Upper lobe of left lung (tissue), 6 donors: Measurements from ENCODE around the gene SLC9A7. TPM values are rescaled to one million over a fixed set of nuclear protein-coding genes. Genes with fewer than 3 reads are reported as not detected.

Source experiments
- ATAC-seq, 2 donors: fragments of 200-7000 bp; cut with Tn5 transposase; one replicate each; pipeline ENCODE4 v1.9.1; 2022; ENCODE audit warnings: mild to moderate bottlenecking in 2 of 2, moderate library complexity in 2 of 2; ENCODE audit not compliant: low FRiP score in 2 of 2
- DNase-seq, 2 donors: peaks; one replicate each; pipeline ENCODE4 v3.0.0-alpha.2; 2019 to 2020
- H3K27ac ChIP-seq, 4 donors: fragments of 200-600 bp; sonication (generic); one replicate each; pipeline ENCODE4 v1.5.1; 2016 to 2019
- H3K27me3 ChIP-seq, 4 donors: fragments of 200-600 bp; sonication (generic); one replicate each; pipeline ENCODE4 v1.5.1; 2017 to 2019
- H3K36me3 ChIP-seq, 4 donors: fragments of 200-600 bp; sonication (generic); one replicate each; pipeline ENCODE4 v1.5.1; 2016 to 2019
- H3K4me1 ChIP-seq, 4 donors: fragments of 200-600 bp; sonication (generic); one replicate each; pipeline ENCODE4 v1.5.1; 2018 to 2019
- H3K4me3 ChIP-seq, 4 donors: fragments of 200-600 bp; sonication (generic); one replicate each; pipeline ENCODE4 v1.5.1; 2017 to 2019; ENCODE audit warnings: mild to moderate bottlenecking in 2 of 4, moderate library complexity in 1 of 4
- H3K9me3 ChIP-seq, 4 donors: fragments of 200-600 bp; sonication (generic); one replicate each; pipeline ENCODE4 v1.5.1; 2018 to 2019
- EP300 ChIP-seq, 4 donors: sonication (generic); formaldehyde crosslinking; IDR thresholded peaks; one replicate each; pipeline ENCODE4 v1.5.1; 2017; ENCODE audit warnings: antibody characterized with exemption in 4 of 4, control low read depth in 2 of 4
- POLR2A ChIP-seq, 4 donors: fragments of 450-650 bp; IDR thresholded peaks; one replicate each; pipeline ENCODE4 v1.5.1; 2016 to 2017; ENCODE audit warnings: antibody characterized with exemption in 4 of 4, mild to moderate bottlenecking in 2 of 4
- POLR2AphosphoS5 ChIP-seq, 2 donors: sonication (generic); formaldehyde crosslinking; IDR thresholded peaks; one replicate each; pipeline ENCODE4 v1.5.1; 2017; ENCODE audit warnings: antibody characterized with exemption in 2 of 2
- WGBS, 2 donors: methylation state at CpG; one replicate each; pipeline ENCODE4 v1.1.5; 2017 to 2018; 5-methylcytosine and 5-hydroxymethylcytosine counted together
- total RNA-seq, 6 donors: library from RNA; depleted of rRNA in 4 of 6; stranded (reverse); fragments of >200 nt in 4 of 6; gene quantifications; one replicate each; pipeline versions ENCODE4 v1.1.0 to v1.2.1, GENCODE V29; 2016 to 2021
- TF ChIP-seq, protein P1 (sequence below), 6 experiments: fragments of 450-650 bp in 4 of 6; fragments of 200-600 bp in 2 of 6; sonication (generic) in 2 of 6; IDR thresholded peaks; one replicate each; pipeline ENCODE4 v1.5.1; 2016 to 2019; ENCODE audit warnings: antibody characterized with exemption in 6 of 6
- donor health status: DM: no; HTN: no; CAD: no; lungs with moderate emphysema.
- donor health status: DM: no; HTN: yes; CAD: no; lungs with severe emphysema.

The SLC9A7 gene
- total RNA-seq, 6 donors from 2014 or later = 4.6 to 9.0 (median 6.4) TPM

DNA sequence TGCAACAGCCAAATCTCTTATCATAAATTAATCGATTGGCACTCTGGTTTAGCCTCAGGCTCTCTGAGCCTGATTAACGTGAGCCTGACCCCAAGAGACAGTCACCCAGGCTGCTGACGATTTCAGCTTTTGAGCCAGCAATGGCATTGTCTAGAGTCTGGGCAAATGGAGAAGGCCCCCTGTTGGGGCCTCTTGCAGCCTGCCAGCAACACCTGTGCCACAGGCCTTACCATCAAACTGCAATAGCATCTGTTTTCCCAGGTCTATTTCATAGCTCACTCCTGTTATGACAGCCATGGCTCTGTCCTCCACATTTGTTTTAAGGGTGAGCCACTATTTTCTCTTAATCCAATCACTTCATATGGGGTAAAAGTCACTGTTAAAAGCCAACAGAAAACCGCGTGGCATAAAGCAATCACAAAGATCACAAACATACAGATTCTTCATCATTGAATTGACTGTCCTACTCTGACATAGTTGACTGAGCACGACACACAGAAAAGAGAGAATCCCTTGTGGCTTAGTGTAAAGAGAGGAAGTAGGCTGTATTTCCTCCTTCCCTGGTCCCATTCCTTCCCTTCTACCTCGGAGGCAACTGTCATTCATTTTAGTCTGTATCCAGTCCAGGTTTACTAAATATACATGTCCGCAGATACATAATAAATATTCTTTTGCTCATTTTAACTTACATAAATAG, 47.8 kb downstream of the SLC9A7 start:
- H3K36me3 ChIP-seq = no peaks in the 10 kb centered on the region
- no peaks in the 10 kb centered on the region for H3K4me1 ChIP-seq
- DNase-seq = no peak
- TF ChIP-seq EP300 (IDR thresholded peaks at IDR 0.05) = no peak
- TF ChIP-seq POLR2A (IDR thresholded peaks at IDR 0.05) = no peak
- TF ChIP-seq POLR2AphosphoS5 (IDR thresholded peaks at IDR 0.05) = no peak
- TF ChIP-seq, protein P1, sequence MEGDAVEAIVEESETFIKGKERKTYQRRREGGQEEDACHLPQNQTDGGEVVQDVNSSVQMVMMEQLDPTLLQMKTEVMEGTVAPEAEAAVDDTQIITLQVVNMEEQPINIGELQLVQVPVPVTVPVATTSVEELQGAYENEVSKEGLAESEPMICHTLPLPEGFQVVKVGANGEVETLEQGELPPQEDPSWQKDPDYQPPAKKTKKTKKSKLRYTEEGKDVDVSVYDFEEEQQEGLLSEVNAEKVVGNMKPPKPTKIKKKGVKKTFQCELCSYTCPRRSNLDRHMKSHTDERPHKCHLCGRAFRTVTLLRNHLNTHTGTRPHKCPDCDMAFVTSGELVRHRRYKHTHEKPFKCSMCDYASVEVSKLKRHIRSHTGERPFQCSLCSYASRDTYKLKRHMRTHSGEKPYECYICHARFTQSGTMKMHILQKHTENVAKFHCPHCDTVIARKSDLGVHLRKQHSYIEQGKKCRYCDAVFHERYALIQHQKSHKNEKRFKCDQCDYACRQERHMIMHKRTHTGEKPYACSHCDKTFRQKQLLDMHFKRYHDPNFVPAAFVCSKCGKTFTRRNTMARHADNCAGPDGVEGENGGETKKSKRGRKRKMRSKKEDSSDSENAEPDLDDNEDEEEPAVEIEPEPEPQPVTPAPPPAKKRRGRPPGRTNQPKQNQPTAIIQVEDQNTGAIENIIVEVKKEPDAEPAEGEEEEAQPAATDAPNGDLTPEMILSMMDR (IDR thresholded peaks at IDR 0.05) = no peak
- H3K4me3 ChIP-seq = no peak overlapping the region
- H3K27ac ChIP-seq = no peak overlapping the region
- H3K9me3 ChIP-seq = no peaks in the 10 kb centered on the region
- no peaks in the 10 kb centered on the region for H3K27me3 ChIP-seq
- 61 to 81% methylated on average over 5 to 8 of the region's 8 CpGs for WGBS, 2 donors
- ATAC-seq = no peak

DNA sequence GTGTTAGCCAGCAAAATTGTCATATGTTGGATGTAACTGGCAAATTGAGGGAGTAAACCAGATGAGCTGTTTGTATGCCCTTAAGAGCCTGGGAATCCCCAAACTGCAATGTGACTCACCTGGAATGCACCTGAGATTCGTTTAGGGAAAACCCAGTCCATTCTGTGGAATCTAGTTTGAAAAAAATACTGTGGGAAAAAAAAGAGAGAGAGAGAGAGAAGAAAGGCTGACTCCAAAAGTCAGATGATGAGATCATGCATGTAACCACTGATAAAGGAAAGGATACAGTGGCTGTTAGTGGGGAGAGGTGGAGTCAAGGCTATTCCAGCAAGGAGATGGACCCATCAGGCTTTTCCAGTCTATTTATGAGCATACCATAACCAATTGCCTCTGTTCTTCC, 48.5 kb downstream of the SLC9A7 start:
- no peak overlapping the region for H3K4me3 ChIP-seq
- H3K27me3 ChIP-seq = no peaks in the 10 kb centered on the region
- TF ChIP-seq POLR2A (IDR thresholded peaks at IDR 0.05) (no peak), POLR2AphosphoS5 (IDR thresholded peaks at IDR 0.05) (no peak), EP300 (IDR thresholded peaks at IDR 0.05) (no peak)
- TF ChIP-seq, protein P1 (IDR thresholded peaks at IDR 0.05) = no peak
- H3K27ac ChIP-seq = no peak overlapping the region
- no peaks in the 10 kb centered on the region for H3K4me1 ChIP-seq
- 19 to 27% methylated on average over 1 of the region's 1 CpG for WGBS, 2 donors
- ATAC-seq = no peak
- DNase-seq = no peak
- H3K36me3 ChIP-seq = no peaks in the 10 kb centered on the region
- no peaks in the 10 kb centered on the region for H3K9me3 ChIP-seq

DNA sequence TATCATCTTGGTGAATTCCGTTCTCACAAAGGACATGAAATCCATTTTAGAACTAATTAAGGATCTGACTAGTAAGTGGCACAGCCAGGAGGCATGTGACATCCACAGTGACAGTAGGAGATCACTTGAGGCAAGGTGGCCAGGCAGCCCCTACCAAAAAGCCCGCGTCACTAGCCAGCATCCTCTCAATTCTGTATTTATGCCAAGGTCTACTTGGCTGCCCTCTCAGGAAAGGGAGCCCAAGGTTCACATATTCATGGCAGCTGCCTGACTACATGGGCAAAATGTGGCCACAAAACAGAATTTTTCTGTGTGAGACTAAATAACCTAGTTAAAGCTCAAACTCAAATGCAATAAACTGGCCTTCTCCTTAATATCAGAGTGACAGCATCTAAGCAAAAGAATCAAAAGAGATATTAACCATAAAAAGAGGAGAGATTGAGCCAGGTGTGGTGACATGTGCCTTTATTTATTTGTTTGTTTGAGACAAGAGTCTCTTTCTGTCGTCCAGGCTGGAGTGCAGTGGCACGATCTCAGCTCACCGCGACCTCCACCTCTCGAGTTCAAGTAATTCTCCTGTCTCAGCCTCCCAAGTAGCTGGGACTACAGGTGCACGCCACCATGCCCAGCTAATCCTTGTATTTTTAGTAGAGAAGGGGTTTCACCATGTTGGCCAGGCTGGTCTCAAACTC, 51.5 kb downstream of the SLC9A7 start:
- TF ChIP-seq POLR2AphosphoS5 (IDR thresholded peaks at IDR 0.05) = no peak
- no peak for TF ChIP-seq EP300 (IDR thresholded peaks at IDR 0.05)
- TF ChIP-seq, protein P1 (IDR thresholded peaks at IDR 0.05) = no peak
- TF ChIP-seq POLR2A (IDR thresholded peaks at IDR 0.05) = no peak
- H3K4me3 ChIP-seq = no peak overlapping the region
- no peaks in the 10 kb centered on the region for H3K9me3 ChIP-seq
- no peaks in the 10 kb centered on the region for H3K27me3 ChIP-seq
- DNase-seq (no peak), ATAC-seq (no peak)
- no peaks in the 10 kb centered on the region for H3K36me3 ChIP-seq
- H3K4me1 ChIP-seq = no peaks in the 10 kb centered on the region
- H3K27ac ChIP-seq = no peak overlapping the region
- 82 to 83% methylated on average over 8 to 9 of the region's 9 CpGs for WGBS, 2 donors

DNA sequence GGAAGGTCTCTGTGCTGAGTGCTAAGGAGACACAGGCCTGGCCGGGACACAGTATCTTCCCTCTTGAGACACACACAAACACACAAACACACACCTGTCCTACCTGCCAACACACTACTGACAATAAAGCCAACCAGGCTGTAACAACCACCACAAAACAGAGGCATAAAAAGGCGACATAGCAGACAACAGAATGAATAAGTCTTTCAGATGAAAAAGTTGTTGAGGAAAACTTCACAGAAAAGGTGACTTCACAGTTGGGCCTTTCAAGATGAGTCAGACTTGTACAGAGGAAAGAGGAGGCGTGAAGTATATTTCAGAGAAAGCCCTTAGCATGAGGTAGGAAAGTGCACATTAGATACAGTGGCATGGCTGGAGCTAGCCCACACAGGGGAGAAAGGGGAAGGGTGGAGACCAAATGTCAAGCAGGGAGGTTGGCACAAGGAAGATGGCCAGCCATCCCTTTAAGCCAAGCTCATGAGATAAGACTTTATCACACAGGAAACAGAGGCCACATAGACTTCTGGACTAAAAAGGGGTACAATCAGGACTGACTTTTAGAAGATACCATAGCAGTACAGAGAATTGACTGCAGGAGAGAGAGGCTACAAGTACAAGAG, 54.0 kb downstream of the SLC9A7 start:
- Histone ChIP-seq H3K27me3 (no peaks in the 10 kb centered on the region), H3K9me3 (no peaks in the 10 kb centered on the region), H3K4me1 (no peaks in the 10 kb centered on the region), H3K27ac (no peak overlapping the region), H3K36me3 (no peaks in the 10 kb centered on the region), H3K4me3 (no peak overlapping the region)
- ATAC-seq (no peak), DNase-seq (no peak)
- TF ChIP-seq POLR2AphosphoS5 (IDR thresholded peaks at IDR 0.05) (no peak), POLR2A (IDR thresholded peaks at IDR 0.05) (no peak), EP300 (IDR thresholded peaks at IDR 0.05) (no peak)
- TF ChIP-seq, protein P1 (IDR thresholded peaks at IDR 0.05) = no peak
- 63 to 80% methylated on average over 3 of the region's 3 CpGs for WGBS, 2 donors
